ENCODE results near the gene SDK1.

- no peak for TF ChIP-seq CTCF (IDR thresholded peaks at IDR 0.05 in 4 of 5, conservative IDR thresholded peaks at IDR 0.05 in 1 of 5)
- no peak for TF ChIP-seq POLR2A (IDR thresholded peaks at IDR 0.05)
Observed at GRCh38 chr7:3349126-3349525, 48.1 kb downstream of the SDK1 start.
